ENCODE results near the gene ADPRHL1.
"Not testable (repeated sequence)": the region's sequence is repeated elsewhere in the genome, so short reads cannot be mapped to it uniquely, and the experiment has no call there.

Gene ADPRHL1

GRCh38 chr13:113435907-113436306, 17.4 kb downstream of the ADPRHL1 start:
- in situ Hi-C loops (cut with MboI; ENCODE audit: low sequenced_read_pairs) = not testable (repeated sequence)

- in situ Hi-C loops (cut with MboI; ENCODE audit: low sequenced_read_pairs) = no loop called here
Measured at GRCh38 chr13:113433391-113433916, 19.8 kb downstream of the ADPRHL1 start.

- in situ Hi-C loops (cut with MboI; ENCODE audit: low sequenced_read_pairs) = no loop called here
Measured at GRCh38 chr13:113432506-113433270, 20.6 kb downstream of the ADPRHL1 start.

- in situ Hi-C loops (cut with MboI; ENCODE audit: low sequenced_read_pairs) = no loop called here
Measured at GRCh38 chr13:113431171-113431570, 22.1 kb downstream of the ADPRHL1 start.

- in situ Hi-C loops (cut with MboI; ENCODE audit: low sequenced_read_pairs) = no loop called here
Measured at GRCh38 chr13:113430378-113431110, 22.7 kb downstream of the ADPRHL1 start.

- in situ Hi-C loops (cut with MboI; ENCODE audit: low sequenced_read_pairs) = no loop called here
Measured at GRCh38 chr13:113429608-113429985, 23.7 kb downstream of the ADPRHL1 start.

GRCh38 chr13:113428871-113429607, 24.2 kb downstream of the ADPRHL1 start:
- in situ Hi-C loops (cut with MboI; ENCODE audit: low sequenced_read_pairs) = no loop called here

GRCh38 chr13:113428469-113428865, 24.8 kb downstream of the ADPRHL1 start:
- in situ Hi-C loops (cut with MboI; ENCODE audit: low sequenced_read_pairs) = no loop called here

GRCh38 chr13:113427562-113428468, 25.5 kb downstream of the ADPRHL1 start:
- in situ Hi-C loops (cut with MboI; ENCODE audit: low sequenced_read_pairs) = no loop called here

- in situ Hi-C loops (cut with MboI; ENCODE audit: low sequenced_read_pairs) = no loop called here
Measured at GRCh38 chr13:113426591-113426986, 26.7 kb downstream of the ADPRHL1 start.

GRCh38 chr13:113425941-113426590, 27.2 kb downstream of the ADPRHL1 start:
- in situ Hi-C loops (cut with MboI; ENCODE audit: low sequenced_read_pairs) = no loop called here

- in situ Hi-C loops (cut with MboI; ENCODE audit: low sequenced_read_pairs) = no loop called here
Measured at GRCh38 chr13:113423520-113424163, 29.6 kb downstream of the ADPRHL1 start.

- in situ Hi-C loops (cut with MboI; ENCODE audit: low sequenced_read_pairs) = no loop called here
Measured at GRCh38 chr13:113422807-113423519, 30.3 kb downstream of the ADPRHL1 start.

- in situ Hi-C loops (cut with MboI; ENCODE audit: low sequenced_read_pairs) = no loop called here
Measured at GRCh38 chr13:113421673-113422270, 31.5 kb downstream of the ADPRHL1 start.

GRCh38 chr13:113420833-113421600, 32.3 kb downstream of the ADPRHL1 start:
- in situ Hi-C loops (cut with MboI; ENCODE audit: low sequenced_read_pairs) = no loop called here

- in situ Hi-C loops (cut with MboI; ENCODE audit: low sequenced_read_pairs) = no loop called here
Measured at GRCh38 chr13:113420232-113420631, 33.1 kb downstream of the ADPRHL1 start.

GRCh38 chr13:113419531-113420193, 33.6 kb downstream of the ADPRHL1 start:
- in situ Hi-C loops (cut with MboI; ENCODE audit: low sequenced_read_pairs) = no loop called here

Measured in HL-60/S4 treated with phorbol 12-myristate 13-acetate at 8.2 ng/mL for 4 days and 3 days (cell line).